Kidney tubule cell (primary cell): ENCODE measurements around the gene CAMK2N2.
A peak's percentile ranks its signal among the peaks of the same experiment; 100 is the strongest.

ENCODE experiments used
- DNase-seq: peaks from one replicate; pipeline ENCODE4 v3.0.0-alpha.2; 2018; ENCODE audit warnings: low spot score

Gene CAMK2N2

GRCh38 chr3:184261270-184261853, at the start of gene CAMK2N2:
Gene CAMK2N2 (minus strand): TSS chr3:184261553. CDS start chr3:184261285, 268 bp downstream.
- DNase-seq: peak; percentile 60

GRCh38 chr3:184308744-184309143, 47.4 kb upstream of the CAMK2N2 start:
- no peak for DNase-seq

- DNase-seq: no peak
These were observed 46.6 kb upstream of the CAMK2N2 start for GRCh38 chr3:184307915-184308314.

- DNase-seq: no peak
These were observed 45.1 kb upstream of the CAMK2N2 start for GRCh38 chr3:184306341-184306972.

- no peak for DNase-seq
These were observed 44.2 kb upstream of the CAMK2N2 start for GRCh38 chr3:184305577-184305976.

GRCh38 chr3:184300378-184300720, 39.0 kb upstream of the CAMK2N2 start:
- peak; percentile 88 for DNase-seq

GRCh38 chr3:184299488-184300377, 38.4 kb upstream of the CAMK2N2 start:
- peak; percentile 56 for DNase-seq

GRCh38 chr3:184298759-184299487, 37.6 kb upstream of the CAMK2N2 start, which contains the start of gene PSMD2:
Gene PSMD2 (plus strand): TSS chr3:184299241. CDS start chr3:184299267, 26 bp downstream.
- peak; percentile 97 for DNase-seq

GRCh38 chr3:184296616-184297015, 35.3 kb upstream of the CAMK2N2 start:
- no peak for DNase-seq

GRCh38 chr3:184295771-184296170, 34.4 kb upstream of the CAMK2N2 start:
- DNase-seq: no peak

- DNase-seq: no peak
These were observed 30.5 kb upstream of the CAMK2N2 start for GRCh38 chr3:184291738-184292445.

GRCh38 chr3:184291044-184291737, 29.8 kb upstream of the CAMK2N2 start:
- DNase-seq: no peak

GRCh38 chr3:184290331-184290730, 29.0 kb upstream of the CAMK2N2 start:
- DNase-seq: no peak

GRCh38 chr3:184289426-184289938, 28.1 kb upstream of the CAMK2N2 start:
- DNase-seq: peak; percentile 60

- DNase-seq: peak; percentile 70
These were observed 23.3 kb upstream of the CAMK2N2 start for GRCh38 chr3:184284696-184285095.

- DNase-seq: no peak
These were observed 22.3 kb upstream of the CAMK2N2 start for GRCh38 chr3:184283681-184284080.

- no peak for DNase-seq
These were observed 21.6 kb upstream of the CAMK2N2 start for GRCh38 chr3:184282941-184283340.

- no peak for DNase-seq
These were observed 16.0 kb upstream of the CAMK2N2 start for GRCh38 chr3:184277366-184277765.

GRCh38 chr3:184275961-184276910, 14.9 kb upstream of the CAMK2N2 start, which contains the start of gene ECE2:
Gene ECE2 (plus strand): TSS chr3:184276022. CDS start chr3:184276154, 132 bp downstream.
- DNase-seq: no peak

GRCh38 chr3:184275381-184275701, 14.0 kb upstream of the CAMK2N2 start:
- DNase-seq: no peak
